GM23248 (cell line): Measurements from ENCODE around the gene SLC25A26.

ENCODE experiments used
- EZH2 ChIP-seq: fragments of 200-600 bp; sonication (generic); IDR thresholded peaks from 2 replicates; pipeline ENCODE4 v1.6.1; 2018; ENCODE audit warnings: antibody characterized with exemption, mild to moderate bottlenecking; ENCODE audit not compliant: insufficient read depth, poor library complexity, severe bottlenecking
- EZH2phosphoT487 ChIP-seq: fragments of 200-600 bp; sonication (generic); IDR thresholded peaks from 2 replicates; pipeline ENCODE4 v1.6.1; 2018; ENCODE audit warnings: antibody characterized with exemption, moderate library complexity, mild to moderate bottlenecking, low read depth; ENCODE audit not compliant: insufficient read depth

GRCh38 chr3:66236281-66236680 lies 15.5 kb downstream of the SLC25A26 start:
- no peak for TF ChIP-seq EZH2
- no peak for TF ChIP-seq EZH2phosphoT487
